ENCODE results near the gene PNCK.

The PNCK gene

GRCh38 chrX:153659268-153659667, 14.3 kb downstream of the PNCK start:
- DNase-seq (ENCODE audit: low spot score), result no peak

GRCh38 chrX:153657161-153657560, 16.5 kb downstream of the PNCK start:
- no peak for DNase-seq (ENCODE audit: low spot score)

- no peak for DNase-seq (ENCODE audit: low spot score)
These were observed 20.1 kb downstream of the PNCK start for GRCh38 chrX:153653556-153653955.

- DNase-seq (ENCODE audit: low spot score), result no peak
These were observed 22.0 kb downstream of the PNCK start for GRCh38 chrX:153651540-153652079.

- DNase-seq (ENCODE audit: low spot score), result no peak
These were observed 22.7 kb downstream of the PNCK start for GRCh38 chrX:153650959-153651358.

- peak; percentile 35 for DNase-seq (ENCODE audit: low spot score)
These were observed 23.5 kb downstream of the PNCK start for GRCh38 chrX:153649915-153650782.

GRCh38 chrX:153649178-153649914, 24.3 kb downstream of the PNCK start:
- DNase-seq (ENCODE audit: low spot score), result peak; percentile 74

GRCh38 chrX:153648358-153649177, 25.0 kb downstream of the PNCK start:
- peak; percentile 39 for DNase-seq (ENCODE audit: low spot score)

- peak; percentile 47 for DNase-seq (ENCODE audit: low spot score)
These were observed 25.9 kb downstream of the PNCK start for GRCh38 chrX:153647461-153648357.

- DNase-seq (ENCODE audit: low spot score), result peak; percentile 80
These were observed 26.8 kb downstream of the PNCK start, which contains the start of gene DUSP9 for GRCh38 chrX:153646620-153647373. TSS of gene DUSP9 (plus strand) at chrX:153647203. CDS start at chrX:153647954, 751 bp downstream.

GRCh38 chrX:153645921-153646488, 27.6 kb downstream of the PNCK start:
- no peak for DNase-seq (ENCODE audit: low spot score)

GRCh38 chrX:153645151-153645550, 28.5 kb downstream of the PNCK start:
- DNase-seq (ENCODE audit: low spot score), result no peak

GRCh38 chrX:153644356-153645125, 29.1 kb downstream of the PNCK start:
- DNase-seq (ENCODE audit: low spot score), result no peak

- no peak for DNase-seq (ENCODE audit: low spot score)
These were observed 29.9 kb downstream of the PNCK start for GRCh38 chrX:153643431-153644351.

- no peak for DNase-seq (ENCODE audit: low spot score)
These were observed 30.8 kb downstream of the PNCK start for GRCh38 chrX:153642655-153643430.

- DNase-seq (ENCODE audit: low spot score), result peak; percentile 65
These were observed 31.5 kb downstream of the PNCK start for GRCh38 chrX:153642051-153642654.

GRCh38 chrX:153641627-153642026, 32.0 kb downstream of the PNCK start:
- no peak for DNase-seq (ENCODE audit: low spot score)

Measured in ecto neural progenitor cell (in vitro differentiated cells).